HG03575 (cell line): Measurements from ENCODE around the gene ZFTA.

Experiments used
- ATAC-seq: cut with Tn5 transposase; IDR thresholded peaks from one replicate; pipeline ENCODE4 v1.9.1; 2021; ENCODE audit not compliant: unreplicated experiment, insufficient number of reproducible peaks, low FRiP score; ENCODE audit errors: extremely low read depth

Gene ZFTA

DNA sequence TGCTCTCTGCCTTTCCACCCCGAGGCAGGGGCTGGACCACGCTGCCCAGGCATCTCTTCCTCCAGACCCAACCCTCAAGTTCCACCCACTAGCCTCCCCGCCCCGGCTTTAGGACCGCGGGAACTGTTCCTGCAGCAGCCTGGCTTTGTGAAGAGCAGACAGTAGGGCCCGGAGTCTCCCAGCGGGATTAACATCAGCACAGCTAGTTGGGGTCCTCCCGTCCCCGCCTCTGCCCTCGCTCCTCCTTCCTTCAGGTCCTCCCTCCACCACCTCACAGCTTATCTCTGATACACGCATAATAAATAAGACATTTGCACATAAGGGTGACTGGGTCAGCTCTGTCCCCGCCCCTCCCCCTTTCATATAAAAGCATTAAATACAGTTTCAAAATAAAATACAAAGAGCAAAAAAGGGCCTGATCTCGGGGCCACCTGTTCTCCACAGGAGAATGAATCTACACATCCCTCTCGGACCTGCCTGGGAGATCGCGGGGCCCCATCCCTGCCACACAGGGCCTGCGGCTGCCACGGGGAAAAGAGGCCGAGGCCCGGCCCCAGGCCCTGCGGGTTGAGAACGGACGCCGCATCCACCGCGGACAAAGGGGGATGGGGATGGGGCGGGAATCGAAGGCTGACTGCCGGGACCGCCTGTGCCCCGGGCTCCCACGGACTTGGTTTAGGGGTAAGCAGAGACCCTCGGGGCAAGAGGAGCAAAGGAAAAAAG lies 6.5 kb downstream of the ZFTA start:
- no peak for ATAC-seq

DNA sequence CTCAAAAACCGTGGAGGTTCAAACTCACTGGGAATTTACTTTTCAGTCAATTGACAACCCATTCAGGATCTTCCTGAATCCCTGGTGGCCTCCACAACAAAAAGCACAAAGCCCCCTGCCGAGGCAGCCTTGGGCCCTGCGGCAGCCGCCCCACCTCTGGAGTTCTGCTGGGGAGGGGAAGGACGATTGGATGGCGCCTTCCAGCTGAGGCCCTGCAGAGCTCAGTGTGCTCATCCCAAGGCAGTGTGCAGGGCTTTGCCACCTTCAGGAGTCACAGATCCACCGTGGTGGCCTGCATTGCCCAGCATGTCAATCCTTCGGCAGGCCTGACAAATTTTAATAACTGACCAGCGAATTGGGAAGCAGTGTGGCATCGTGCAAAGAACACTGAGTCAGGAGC lies 7.4 kb downstream of the ZFTA start:
- ATAC-seq: no peak

- ATAC-seq: no peak
These were observed 8.0 kb downstream of the ZFTA start for GRCh38 chr11:63760487-63761079.

- ATAC-seq: no peak
These were observed 11.4 kb downstream of the ZFTA start for GRCh38 chr11:63756919-63757761.

DNA sequence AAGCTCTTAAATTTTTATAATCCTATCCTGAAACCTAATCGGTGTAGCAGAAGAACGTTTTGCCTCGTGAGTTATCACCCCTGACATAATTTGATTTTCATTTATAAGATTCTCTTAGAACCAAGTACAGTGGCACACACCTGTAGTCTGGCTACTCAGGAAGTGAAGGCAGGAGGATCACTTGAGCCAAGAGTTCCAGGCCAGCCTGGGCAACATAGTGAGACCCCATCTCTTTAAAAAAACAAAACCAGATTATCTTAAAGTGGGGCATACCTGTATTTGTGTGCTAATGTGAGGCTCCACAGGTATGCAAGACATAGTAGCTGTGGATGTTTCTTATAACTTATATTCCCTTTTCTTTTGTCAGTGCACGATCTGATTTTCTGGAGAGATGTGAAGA lies 19.0 kb downstream of the ZFTA start:
- ATAC-seq: no peak

DNA sequence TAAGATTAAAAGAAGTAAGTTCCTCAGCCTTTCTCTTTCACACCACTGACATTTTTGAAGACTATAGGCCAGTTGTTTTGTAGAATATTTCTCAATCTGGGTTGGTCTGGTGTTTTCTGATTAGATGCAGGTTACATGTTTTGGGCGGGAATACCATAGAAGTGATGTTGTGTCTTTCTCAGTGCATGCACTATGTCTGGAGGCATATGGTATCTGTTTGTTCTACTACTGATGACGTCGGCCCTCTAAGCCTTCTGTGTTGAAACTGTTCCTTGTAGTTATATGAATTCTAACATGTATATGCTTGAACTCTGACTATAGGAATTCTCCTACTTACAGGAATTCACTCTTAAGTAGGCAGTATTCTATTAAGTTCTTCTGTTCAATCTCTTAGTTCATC lies 21.6 kb downstream of the ZFTA start:
- no peak for ATAC-seq

DNA sequence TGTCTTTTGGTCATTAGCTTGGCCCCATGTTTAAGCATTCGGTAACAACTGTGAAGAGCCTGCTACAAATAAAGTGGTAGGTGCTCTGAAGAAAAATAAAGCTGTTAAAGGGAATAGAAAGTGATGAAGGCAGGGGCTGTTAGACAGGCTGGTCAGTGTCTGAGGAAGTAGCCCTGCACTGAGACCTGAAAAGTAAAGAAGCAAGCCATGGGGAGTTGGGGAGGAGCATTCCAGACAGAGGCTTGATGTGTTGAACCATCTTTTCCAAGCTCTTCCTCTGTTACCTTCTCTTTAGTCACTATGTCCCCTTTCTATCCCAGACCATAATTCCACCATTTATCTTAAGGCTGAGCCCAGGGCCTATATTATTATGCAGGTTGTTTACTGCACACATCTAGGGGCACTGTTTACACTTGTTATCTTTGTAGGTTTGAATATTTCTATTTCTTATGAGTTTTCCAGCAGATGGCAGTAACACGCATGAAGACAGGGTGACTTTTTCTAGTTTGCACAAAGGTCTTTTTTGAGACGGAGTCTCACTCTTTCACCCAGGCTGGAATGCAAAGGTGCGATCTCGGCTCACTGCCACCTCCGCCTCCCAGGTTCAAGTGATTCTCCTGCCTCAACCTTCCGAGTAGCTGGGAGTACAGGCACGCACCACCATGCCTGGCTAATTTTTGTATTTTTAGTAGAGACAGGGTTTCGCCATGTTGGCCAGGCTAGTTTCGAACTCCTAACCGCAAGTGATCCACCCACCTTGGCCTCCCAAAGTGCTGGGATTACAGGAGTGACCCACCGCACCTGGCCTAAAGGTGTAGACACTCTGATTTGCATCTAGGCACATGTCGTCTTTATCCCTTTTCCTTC lies 23.0 kb downstream of the ZFTA start:
- ATAC-seq: no peak

GRCh38 chr11:63738720-63739360 lies 29.7 kb downstream of the ZFTA start:
- ATAC-seq: no peak

DNA sequence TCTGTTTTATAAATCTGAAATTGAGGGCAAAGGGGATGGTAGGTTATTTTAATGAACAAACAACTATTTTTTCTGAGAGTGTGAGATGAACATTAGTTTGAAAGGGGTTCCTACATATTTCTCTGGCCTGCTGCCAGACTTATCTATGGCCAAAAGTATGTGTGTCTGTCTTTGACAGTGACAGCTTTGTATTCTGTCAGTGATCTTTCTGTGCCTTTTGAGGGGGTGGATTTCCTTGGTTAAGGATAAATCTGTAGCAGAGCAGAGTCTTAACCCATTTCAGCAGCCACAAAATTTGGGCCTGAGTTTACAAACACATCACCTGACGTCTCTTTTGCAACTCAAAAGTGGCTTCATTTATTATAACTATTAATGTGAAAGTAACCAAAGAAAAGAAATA lies 30.9 kb downstream of the ZFTA start:
- no peak for ATAC-seq

DNA sequence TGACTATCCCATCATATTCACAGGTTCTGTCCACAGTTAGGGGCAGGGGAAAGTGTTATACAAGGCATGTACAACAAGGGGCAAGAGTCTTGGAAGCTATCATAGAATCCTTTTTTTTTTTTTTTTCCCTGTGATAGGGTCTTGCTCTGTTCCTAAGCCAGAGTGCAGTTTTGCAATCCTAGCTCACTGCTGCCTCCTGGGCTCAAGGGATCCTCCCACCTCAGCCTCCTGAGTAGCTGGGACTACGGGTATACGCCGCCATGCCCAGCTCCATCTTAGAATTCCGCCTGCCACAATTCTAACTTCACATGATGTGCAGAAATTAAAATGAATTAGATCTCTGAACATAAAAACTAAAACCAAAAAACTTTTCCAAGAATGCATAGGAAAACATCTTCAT lies 31.7 kb downstream of the ZFTA start:
- no peak for ATAC-seq

DNA sequence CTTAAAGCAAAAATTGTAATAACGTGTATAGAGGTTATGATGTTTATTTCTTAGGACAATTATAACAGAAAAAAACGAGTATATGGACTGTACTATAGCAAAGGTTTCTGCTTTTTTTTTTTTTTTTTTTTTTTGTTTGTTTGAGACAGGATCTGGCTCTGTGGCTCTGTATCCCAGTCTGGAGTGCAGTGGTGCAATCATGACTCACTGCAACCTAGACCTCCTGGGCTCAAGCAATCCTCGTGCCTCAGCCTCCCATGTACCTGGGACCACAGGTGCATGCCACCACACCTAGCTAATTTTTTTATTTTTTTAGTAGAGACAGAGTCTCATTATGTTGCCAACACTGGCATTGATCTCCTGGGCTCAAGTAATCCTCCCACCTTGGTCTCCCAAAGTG lies 39.2 kb downstream of the ZFTA start:
- no peak for ATAC-seq

- no peak for ATAC-seq
These were observed 48.0 kb downstream of the ZFTA start for GRCh38 chr11:63720611-63721010.

DNA sequence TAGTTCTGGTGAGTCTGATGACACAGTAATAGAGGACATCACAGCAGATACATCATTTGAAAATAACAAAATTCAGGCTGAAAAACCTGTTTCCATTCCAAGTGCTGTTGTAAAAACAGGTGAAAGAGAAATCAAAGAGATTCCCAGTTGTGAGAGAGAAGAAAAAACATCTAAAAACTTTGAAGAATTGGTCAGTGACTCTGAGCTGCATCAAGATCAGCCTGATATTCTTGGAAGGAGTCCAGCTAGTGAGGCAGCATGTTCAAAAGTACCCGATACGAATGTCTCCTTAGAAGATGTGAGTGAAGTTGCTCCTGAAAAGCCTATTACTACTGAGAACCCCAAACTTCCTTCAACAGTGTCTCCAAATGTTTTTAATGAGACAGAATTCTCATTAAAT lies 48.6 kb downstream of the ZFTA start:
- ATAC-seq: no peak

- ATAC-seq: no peak
These were observed 49.6 kb downstream of the ZFTA start for GRCh38 chr11:63719001-63719400.
